AG08396 (cell line): ENCODE results near the gene EPC2.
"Not testable (repeated sequence)": the region's sequence is repeated elsewhere in the genome, so short reads cannot be mapped to it uniquely, and the experiment has no call there.

Source experiments
- DNase-seq: peaks from one replicate; pipeline ENCODE4 v3.0.0; 2012; ENCODE audit warnings: low spot score, mixed read lengths

Gene EPC2

GRCh38 chr2:148640767-148641166 is 3.8 kb upstream of the EPC2 start:
- DNase-seq: no peak

- DNase-seq: no peak
Observed at GRCh38 chr2:148642112-148642744, 2.3 kb upstream of the EPC2 start.

DNA sequence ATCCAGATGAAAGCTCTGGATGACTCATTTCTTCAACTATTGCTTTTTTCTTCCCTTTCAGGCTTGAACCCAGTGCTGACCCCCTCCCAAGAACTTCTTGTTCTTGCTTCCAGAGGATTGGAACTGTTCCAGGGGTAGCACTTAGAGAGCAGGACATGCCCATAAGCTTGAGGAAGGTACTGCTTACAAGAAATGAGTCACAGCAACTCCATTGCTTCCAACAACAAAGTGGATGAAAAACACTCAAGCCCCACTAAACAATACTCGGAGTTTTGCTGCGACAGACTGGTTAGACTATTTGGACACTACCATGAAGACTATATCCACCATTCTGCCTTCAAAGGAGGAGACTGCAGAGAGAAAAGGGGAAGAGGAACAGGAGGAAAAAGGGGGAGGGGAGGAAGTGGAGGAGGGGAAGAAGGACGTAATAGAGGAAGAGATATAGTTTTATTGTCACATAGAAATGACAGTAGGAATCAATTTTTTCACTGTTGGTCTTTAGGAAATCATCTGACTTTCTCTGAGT is 1.6 kb upstream of the EPC2 start:
- DNase-seq: no peak

DNA sequence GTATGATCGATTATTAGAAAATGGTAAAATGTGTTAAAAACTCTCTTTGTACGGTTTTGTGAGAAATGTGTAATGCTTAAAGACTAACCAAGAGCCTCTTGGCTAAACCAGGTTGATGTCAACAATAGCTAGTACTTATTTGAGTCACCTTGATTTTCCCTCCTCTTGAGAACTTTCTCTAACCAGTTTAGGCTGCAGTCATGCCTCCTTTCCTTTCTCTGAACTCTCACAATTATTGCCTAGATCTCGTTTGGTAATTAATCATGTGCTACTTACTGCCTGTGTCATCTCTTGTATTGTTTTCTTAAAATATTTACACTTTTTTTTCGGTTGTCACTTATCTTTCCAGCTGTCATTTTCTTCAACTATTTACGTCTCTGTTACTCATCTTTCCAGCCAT is 1.1 kb upstream of the EPC2 start:
- DNase-seq: no peak

- DNase-seq: peak; percentile 90
Observed at GRCh38 chr2:148644883-148645538, 460 bp downstream of the EPC2 start.

- peak; percentile 31 for DNase-seq
Observed at GRCh38 chr2:148645539-148646230, 1.1 kb downstream of the EPC2 start.

DNA sequence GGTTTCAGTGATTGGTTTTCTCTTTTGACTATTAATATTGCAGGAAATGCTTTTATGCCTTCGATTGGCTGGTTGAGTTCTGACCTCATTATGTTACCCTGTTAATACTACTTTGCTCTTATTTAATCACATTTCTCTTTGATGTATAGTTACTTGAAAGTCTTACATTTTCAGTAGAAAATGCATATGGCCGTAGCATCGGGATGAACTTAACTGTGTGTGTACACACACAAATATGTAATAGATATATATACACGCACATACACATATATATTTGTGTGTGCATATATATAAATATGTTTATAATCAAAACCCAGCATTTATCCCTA is 1.6 kb downstream of the EPC2 start:
- DNase-seq: peak; percentile 80

DNA sequence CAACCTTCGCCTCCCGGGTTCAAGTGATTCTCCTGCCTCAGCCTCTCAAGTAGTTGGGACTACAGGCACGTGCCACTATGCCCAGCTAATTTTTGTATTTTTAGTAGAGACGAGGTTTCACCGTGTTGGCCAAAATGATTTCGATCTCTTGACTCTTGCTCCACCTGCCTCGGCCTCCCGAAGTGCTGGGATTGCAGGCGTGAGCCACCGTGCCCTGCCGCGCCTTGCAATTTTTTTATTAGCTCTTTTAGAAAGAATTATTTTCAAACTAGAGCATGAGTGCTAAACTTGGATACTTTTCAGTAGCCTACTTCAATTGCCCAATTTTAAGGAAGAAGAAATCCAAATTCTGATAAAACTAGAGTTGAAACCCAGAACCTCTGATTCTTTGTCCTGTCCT is 3.2 kb downstream of the EPC2 start:
- not testable (repeated sequence) for DNase-seq

- no peak for DNase-seq
Observed at GRCh38 chr2:148649936-148650335, 5.4 kb downstream of the EPC2 start.

GRCh38 chr2:148650881-148651280 is 6.3 kb downstream of the EPC2 start:
- DNase-seq: no peak

DNA sequence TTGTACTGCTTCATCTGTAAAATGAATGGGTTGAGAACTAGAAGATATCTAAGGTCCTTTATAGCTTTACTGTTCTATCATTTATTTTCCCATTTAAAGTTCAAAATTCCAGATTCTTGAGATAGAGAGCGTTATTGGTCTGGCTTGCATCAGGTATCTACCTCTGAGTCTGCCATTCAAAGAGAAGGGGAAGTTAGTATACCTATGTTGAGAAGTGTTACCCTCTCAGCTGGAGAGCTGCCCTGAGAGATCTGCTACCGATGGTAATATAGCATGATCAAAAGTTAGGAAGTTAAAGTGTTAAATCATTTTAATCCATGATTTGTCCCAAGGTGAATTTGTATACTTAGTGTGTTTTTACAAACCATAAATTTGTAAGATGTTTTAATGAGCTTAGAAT is 7.4 kb downstream of the EPC2 start:
- no peak for DNase-seq

- no peak for DNase-seq
Observed at GRCh38 chr2:148653437-148653836, 8.9 kb downstream of the EPC2 start.

DNA sequence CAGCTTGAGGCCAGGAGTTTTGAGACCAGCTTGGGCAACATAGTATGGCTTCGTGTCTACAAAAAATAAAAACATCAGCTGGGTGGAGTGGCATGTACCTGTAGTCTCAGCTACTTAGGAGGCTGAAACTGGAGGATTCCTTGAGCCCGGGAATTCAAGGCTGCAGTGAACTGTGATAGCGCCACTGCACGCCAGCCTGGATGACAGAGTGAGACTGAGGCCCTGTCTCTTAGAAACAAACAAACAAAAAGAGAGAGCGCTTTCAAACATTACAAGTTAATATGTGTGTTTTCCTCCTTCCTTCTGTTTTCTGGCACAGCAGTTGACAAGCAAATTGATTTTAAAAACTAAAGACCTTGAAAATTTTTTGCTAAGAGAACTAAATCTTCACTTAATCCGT is 9.9 kb downstream of the EPC2 start:
- no peak for DNase-seq

- no peak for DNase-seq
Observed at GRCh38 chr2:148656516-148656915, 12.0 kb downstream of the EPC2 start.

- DNase-seq: peak; percentile 26
Observed at GRCh38 chr2:148658807-148659722, 14.5 kb downstream of the EPC2 start.

DNA sequence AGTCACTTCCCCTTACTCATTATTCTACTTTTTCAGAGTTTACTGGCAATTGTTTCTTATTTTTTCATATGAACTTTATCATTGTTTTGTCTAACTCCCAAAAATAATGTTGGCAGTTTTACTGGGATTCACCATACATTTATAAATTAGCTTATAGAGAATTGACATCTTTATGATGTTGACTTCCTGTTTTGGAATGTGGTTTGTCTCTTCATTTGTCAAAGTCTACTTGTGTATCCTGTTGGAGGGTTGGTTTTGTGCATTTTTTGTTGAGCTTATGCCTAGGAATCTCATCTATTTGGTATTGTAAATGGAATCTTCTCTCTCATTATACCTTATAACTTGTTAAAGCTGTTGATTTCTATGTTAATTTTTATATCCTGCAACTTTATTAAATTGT is 16.4 kb downstream of the EPC2 start:
- no peak for DNase-seq

- not testable (repeated sequence) for DNase-seq
Observed at GRCh38 chr2:148662332-148662731, 17.8 kb downstream of the EPC2 start.

- no peak for DNase-seq
Observed at GRCh38 chr2:148664229-148664628, 19.7 kb downstream of the EPC2 start.

DNA sequence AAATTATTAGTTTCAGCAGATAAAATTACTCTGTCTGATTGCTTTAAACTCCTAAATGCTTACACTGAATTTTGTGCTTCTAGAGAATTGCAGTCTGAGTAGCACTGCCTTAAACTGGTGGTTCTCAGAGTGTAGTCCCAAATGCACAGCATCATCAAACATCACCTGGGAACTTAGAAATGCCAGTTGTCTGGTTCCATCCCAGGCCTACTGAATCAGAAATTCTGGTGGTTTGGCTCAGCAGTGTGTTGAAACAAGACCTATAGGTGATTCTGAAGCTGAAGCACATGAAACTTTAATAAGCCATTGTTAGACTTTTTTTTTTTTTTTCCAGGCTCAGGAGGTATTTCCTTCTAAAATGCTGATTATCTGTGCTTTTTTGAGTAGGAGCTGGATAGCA is 22.0 kb downstream of the EPC2 start:
- no peak for DNase-seq

GRCh38 chr2:148667113-148667836 is 22.7 kb downstream of the EPC2 start:
- DNase-seq: no peak

DNA sequence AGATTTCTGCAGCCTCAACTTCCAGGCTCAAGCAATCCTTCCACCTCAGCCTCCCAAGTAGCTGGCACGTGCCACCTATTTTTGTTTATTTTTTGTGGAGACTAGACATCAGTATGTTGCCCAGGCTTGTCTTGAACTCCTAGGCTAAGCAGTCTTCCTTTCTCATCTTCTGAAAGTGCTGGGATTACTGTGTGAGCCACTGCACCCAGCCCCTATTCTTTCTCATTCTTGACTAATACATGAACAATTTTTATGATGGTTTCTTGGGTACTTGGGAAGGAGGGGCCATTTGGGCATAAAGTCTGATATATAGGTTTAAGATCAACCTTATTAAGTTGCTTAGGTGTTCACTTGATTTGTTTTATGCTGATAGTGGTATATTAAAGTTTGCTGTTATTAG is 26.2 kb downstream of the EPC2 start:
- no peak for DNase-seq
